Endothelial cell of umbilical vein (primary cell): ENCODE data around the gene ZNF22. TPM values are rescaled to one million over a fixed set of nuclear protein-coding genes. Genes with fewer than 3 reads are reported as not detected.
A peak's percentile ranks its signal among the peaks of the same experiment; 100 is the strongest.

Experiments used
- BruUV-seq: library from RNA; stranded (reverse); fragments of 400-500 nt; replicated peaks from 2 replicates; lab custom pipeline; 2021; lab: Mats Ljungman, UMichigan
- CTCF ChIA-PET: fragments of 300-600, 350-600 bp; sonication (Branson Sonifier 250); formaldehyde crosslinking; loops from one replicate; lab custom pipeline; 2021; ENCODE audit warnings: antibody characterized with exemption, inconsistent platforms; lab: Charles Lee
- POLR2A ChIA-PET: fragments of 300-600, 350-600 bp; sonication (Branson Sonifier 250); formaldehyde crosslinking; loops from one replicate; lab custom pipeline; 2021; ENCODE audit warnings: antibody characterized with exemption, inconsistent platforms; lab: Charles Lee
- DNase-seq: peaks from one replicate; pipeline ENCODE4 v3.0.0-alpha.2; 2011; ENCODE audit warnings: low read depth, low spot score
- FAIRE-seq: peaks from 2 replicates; lab custom pipeline; 2011; peaks lifted over from hg19 to GRCh38; lab: Jason Lieb, UNC
- H2AFZ ChIP-seq: 2 replicates; pipeline ENCODE4 v1.6.0; 2012; ENCODE audit warnings: low read depth, low read length, control low read depth, inconsistent platforms
- H3K27ac ChIP-seq: 2 replicates; pipeline ENCODE4 v1.5.1; 2011; ENCODE audit warnings: low read depth, mild to moderate bottlenecking, control low read depth, low read length, moderate library complexity; ENCODE audit not compliant: insufficient read depth
- H3K27me3 ChIP-seq, 2 experiments: 2 replicates each; pipeline versions ENCODE4 v1.6.0 to v1.6.1; 2011; ENCODE audit warnings: low read length in 2 of 2, mixed read lengths in 1 of 2; ENCODE audit not compliant: control insufficient read depth in 2 of 2, insufficient read depth in 2 of 2
- H3K36me3 ChIP-seq, 2 experiments: 2 replicates in 1 of 2; 3 replicates in 1 of 2; pipeline ENCODE4 v1.5.1; 2011; ENCODE audit warnings: low read length in 2 of 2, mild to moderate bottlenecking in 1 of 2, moderate library complexity in 1 of 2; ENCODE audit not compliant: control insufficient read depth in 2 of 2, insufficient read depth in 2 of 2; ENCODE audit errors: extremely low read depth in 1 of 2
- H3K4me1 ChIP-seq: 3 replicates; pipeline ENCODE4 v1.5.1; 2011; ENCODE audit warnings: mild to moderate bottlenecking, low read length; ENCODE audit not compliant: control insufficient read depth, insufficient read depth; ENCODE audit errors: extremely low read depth
- H3K4me2 ChIP-seq: 2 replicates; pipeline ENCODE4 v1.6.1; 2011; ENCODE audit warnings: low read length, control low read depth, mixed read lengths; ENCODE audit not compliant: insufficient read depth
- H3K4me3 ChIP-seq, 3 experiments: fragments of 200-600 bp in 1 of 3; sonication (generic), shearing (Covaris generic) in 1 of 3; replicated peaks in 1 of 3; 2 replicates each; pipeline ENCODE4 v1.5.1; 2011 to 2016; ENCODE audit warnings: control low read depth in 3 of 3, low read length in 3 of 3, mild to moderate bottlenecking in 2 of 3, inconsistent platforms in 1 of 3, low read depth in 1 of 3, moderate library complexity in 1 of 3; ENCODE audit not compliant: insufficient read depth in 1 of 3
- H3K79me2 ChIP-seq: 2 replicates; pipeline ENCODE4 v1.6.0; 2012; ENCODE audit warnings: low read length, inconsistent platforms; ENCODE audit not compliant: control insufficient read depth, insufficient read depth
- H3K9ac ChIP-seq: replicated peaks from 2 replicates; pipeline ENCODE3; 2011; ENCODE audit warnings: low read length, control low read depth; ENCODE audit not compliant: insufficient read depth; ENCODE audit errors: extremely low read depth
- H3K9me1 ChIP-seq: replicated peaks from 3 replicates; pipeline ENCODE4 v1.6.0; 2011; ENCODE audit warnings: mild to moderate bottlenecking, low read length; ENCODE audit not compliant: control insufficient read depth, insufficient read depth; ENCODE audit errors: extremely low read depth
- H3K9me3 ChIP-seq: replicated peaks from 2 replicates; pipeline ENCODE4 v1.5.1; 2012; ENCODE audit warnings: low read length, inconsistent platforms; ENCODE audit not compliant: control insufficient read depth, insufficient read depth
- H4K20me1 ChIP-seq: replicated peaks from 2 replicates; pipeline ENCODE3; 2011; ENCODE audit warnings: mild to moderate bottlenecking, low read length; ENCODE audit not compliant: control insufficient read depth, insufficient read depth; ENCODE audit errors: extremely low read depth
- EZH2 ChIP-seq: IDR thresholded peaks from 2 replicates; pipeline ENCODE4 v1.6.1; 2012; ENCODE audit warnings: borderline replicate concordance, low read depth, mild to moderate bottlenecking, moderate library complexity, low read length, inconsistent platforms; ENCODE audit not compliant: severe bottlenecking
- FOS ChIP-seq: IDR thresholded peaks from 2 replicates; pipeline ENCODE4 v1.6.1; 2011; ENCODE audit warnings: mild to moderate bottlenecking, low read length, moderate library complexity, borderline replicate concordance; ENCODE audit not compliant: insufficient read depth
- GATA2 ChIP-seq: IDR thresholded peaks from 2 replicates; pipeline ENCODE4 v1.7.0; 2011; ENCODE audit warnings: low read depth, mild to moderate bottlenecking, moderate library complexity, mixed read lengths, low read length; ENCODE audit not compliant: insufficient read length, insufficient read depth
- JUN ChIP-seq: IDR thresholded peaks from 2 replicates; pipeline ENCODE4 v1.6.1; 2011; ENCODE audit warnings: borderline replicate concordance, low read depth; ENCODE audit not compliant: insufficient read length, insufficient read depth
- MYC ChIP-seq: IDR thresholded peaks from one replicate; pipeline ENCODE4 v1.6.1; 2011; ENCODE audit warnings: mild to moderate bottlenecking, low read depth, low read length
- POLR2A ChIP-seq: IDR thresholded peaks from 2 replicates; pipeline ENCODE4 v1.6.1; 2012; ENCODE audit warnings: low read depth, mild to moderate bottlenecking, control low read depth, low read length
- POLR2AphosphoS5 ChIP-seq: IDR thresholded peaks from 2 replicates; pipeline ENCODE4 v1.6.1; 2012; ENCODE audit warnings: low read depth, mild to moderate bottlenecking, control low read depth, low read length, moderate library complexity; ENCODE audit not compliant: insufficient read depth
- dilution Hi-C: fragments of 300-500 bp; cut with MboI; formaldehyde crosslinking; loops from one replicate; pipeline ENCODE4 v1.15.0; 2019; ENCODE audit warnings: low sequenced_read_pairs; ENCODE audit not compliant: extremely low pct_ligation_motif_present
- intact Hi-C: fragments of 100-400 bp; cut with micrococcal nuclease; formaldehyde crosslinking; loops from one replicate; pipeline ENCODE4 v1.10.0; 2022
- polyA plus RNA-seq, 4 experiments: library from polyadenylated mRNA; depleted of rRNA in 3 of 4; stranded (reverse) in 3 of 4; unstranded in 1 of 4; fragments of >200 nt; gene quantifications; 2 replicates each; pipeline versions ENCODE4 v1.2.1 to v1.2.3, GENCODE V29; 2011 to 2012; ENCODE audit warnings: missing spikeins in 1 of 4
- total RNA-seq: library from RNA; stranded (reverse); gene quantifications from 2 replicates; pipeline ENCODE4 v1.2.3, GENCODE V29; 2021
- TF ChIP-seq, protein P1 (sequence below), 2 donors: IDR thresholded peaks; 1 replicate in 1 of 2; 2 replicates in 1 of 2; pipeline ENCODE4 v1.5.1; 2011; ENCODE audit warnings: low read length in 2 of 2, mild to moderate bottlenecking in 2 of 2, moderate library complexity in 2 of 2, control low read depth in 1 of 2, inconsistent platforms in 1 of 2, low read depth in 1 of 2; ENCODE audit not compliant: insufficient read depth in 1 of 2; ENCODE audit errors: extremely low read depth in 1 of 2
- TF ChIP-seq, protein P2 (sequence below): IDR thresholded peaks from 2 replicates; pipeline ENCODE4 v1.6.1; 2011; ENCODE audit not compliant: insufficient read depth, insufficient read length

ZNF22 gene
- total and polyA plus RNA-seq, 2 donors (not counting 3 experiments of a cell fraction or from before 2014, with no cell fraction given): 21.0 to 48.7 TPM

DNA sequence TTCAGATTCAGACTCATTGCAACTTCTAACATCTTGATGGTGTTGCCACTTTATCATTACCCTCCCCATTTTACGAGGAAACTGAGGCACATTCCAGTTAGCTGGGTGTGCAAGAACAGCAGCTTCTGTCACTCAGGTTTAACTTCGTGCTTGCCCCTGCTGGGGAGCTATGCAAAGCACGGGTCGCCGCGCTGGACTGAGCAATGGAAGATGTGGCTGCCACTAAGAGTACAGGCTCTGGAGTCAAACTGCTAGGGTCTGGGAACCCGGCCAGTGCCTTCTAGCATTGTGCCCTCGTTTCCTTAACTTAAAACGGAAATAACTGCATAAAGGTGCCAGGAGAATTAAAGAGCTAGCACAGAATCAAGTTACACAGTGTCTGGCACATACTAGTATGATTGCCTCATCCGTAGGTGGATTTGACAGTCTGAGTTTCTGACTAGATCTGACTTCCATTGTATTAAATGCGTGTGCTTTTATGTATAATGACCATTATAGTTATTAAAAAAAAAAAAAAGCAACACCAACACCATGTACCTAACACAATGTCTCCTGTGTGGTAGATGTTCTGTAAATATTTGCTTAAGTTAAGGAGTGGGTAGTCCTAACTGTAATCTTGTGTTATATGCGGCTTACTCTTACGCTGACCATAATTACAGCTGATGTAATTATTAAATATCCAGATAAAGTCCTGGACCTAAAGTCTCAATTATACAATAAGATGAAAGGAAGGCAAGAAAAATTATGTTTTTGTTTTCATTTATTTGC, 842 bp downstream of the ZNF22 start:
- Histone ChIP-seq H3K9me3 (no peaks in the 10 kb centered on the region), H3K27me3 (no peaks in the 10 kb centered on the region), H3K27ac (peak overlapping the region; percentile 89), H3K4me1 (peaks cover 25% of the 10 kb centered on the region), H4K20me1 (no peaks in the 10 kb centered on the region), H3K4me3 (peak overlapping the region; percentile 34 to 86 (median 48)), H3K9me1 (no peaks in the 10 kb centered on the region), H3K79me2 (peaks cover 34% of the 10 kb centered on the region), H2AFZ (peak overlapping the region; percentile 23), H3K36me3 (peaks cover 5 to 9% of the 10 kb centered on the region in 2 experiments), H3K4me2 (peak overlapping the region; percentile 97), H3K9ac (peak overlapping the region; percentile 91)
- ChIA-PET POLR2A (interaction anchor here (1.0 to 3.5 kb wide), 6 partner anchors 10 to 28 kb away, joined by 3 to 32 read pairs (median 6); partner anchors contain the start of gene DEPP1), CTCF (interaction anchor here (0.7 to 9.0 kb wide), 12 partner anchors 10 to 1020 kb away, joined by 3 to 62 read pairs (median 4); partner anchors contain the start of gene DEPP1)
- dilution Hi-C loops: no loop called here
- no TSS peak for BruUV-seq
- TF ChIP-seq, protein P1, sequence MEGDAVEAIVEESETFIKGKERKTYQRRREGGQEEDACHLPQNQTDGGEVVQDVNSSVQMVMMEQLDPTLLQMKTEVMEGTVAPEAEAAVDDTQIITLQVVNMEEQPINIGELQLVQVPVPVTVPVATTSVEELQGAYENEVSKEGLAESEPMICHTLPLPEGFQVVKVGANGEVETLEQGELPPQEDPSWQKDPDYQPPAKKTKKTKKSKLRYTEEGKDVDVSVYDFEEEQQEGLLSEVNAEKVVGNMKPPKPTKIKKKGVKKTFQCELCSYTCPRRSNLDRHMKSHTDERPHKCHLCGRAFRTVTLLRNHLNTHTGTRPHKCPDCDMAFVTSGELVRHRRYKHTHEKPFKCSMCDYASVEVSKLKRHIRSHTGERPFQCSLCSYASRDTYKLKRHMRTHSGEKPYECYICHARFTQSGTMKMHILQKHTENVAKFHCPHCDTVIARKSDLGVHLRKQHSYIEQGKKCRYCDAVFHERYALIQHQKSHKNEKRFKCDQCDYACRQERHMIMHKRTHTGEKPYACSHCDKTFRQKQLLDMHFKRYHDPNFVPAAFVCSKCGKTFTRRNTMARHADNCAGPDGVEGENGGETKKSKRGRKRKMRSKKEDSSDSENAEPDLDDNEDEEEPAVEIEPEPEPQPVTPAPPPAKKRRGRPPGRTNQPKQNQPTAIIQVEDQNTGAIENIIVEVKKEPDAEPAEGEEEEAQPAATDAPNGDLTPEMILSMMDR (IDR thresholded peaks at IDR 0.05; ENCODE audit: extremely low read depth in 1 of 2, insufficient read depth in 1 of 2, low read depth in 1 of 2, low read length in 2 of 2): peak in 1 of 2 donors; percentile 35
- TF ChIP-seq, protein P2, sequence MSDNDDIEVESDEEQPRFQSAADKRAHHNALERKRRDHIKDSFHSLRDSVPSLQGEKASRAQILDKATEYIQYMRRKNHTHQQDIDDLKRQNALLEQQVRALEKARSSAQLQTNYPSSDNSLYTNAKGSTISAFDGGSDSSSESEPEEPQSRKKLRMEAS: no peak
- TF ChIP-seq POLR2AphosphoS5 (peak; percentile 72), JUN (peak; percentile 13), EZH2 (no peak), POLR2A (peak; percentile 53), MYC (no peak), FOS (no peak), GATA2 (no peak)
- peak; percentile 94 for DNase-seq
- peak; percentile 88 for FAIRE-seq
- intact Hi-C loops: loop anchor here (1.0 to 10.0 kb wide), 4 partner anchors 42 to 1023 kb away; partner anchors contain the start of gene RASSF4
